Endothelial cell of umbilical vein (primary cell): ENCODE results near the gene AQP9.

Experiments
- EZH2 ChIP-seq: IDR thresholded peaks from 2 replicates; pipeline ENCODE4 v1.6.1; 2012; ENCODE audit warnings: borderline replicate concordance, low read depth, mild to moderate bottlenecking, moderate library complexity, low read length, inconsistent platforms; ENCODE audit not compliant: severe bottlenecking
- FOS ChIP-seq: IDR thresholded peaks from 2 replicates; pipeline ENCODE4 v1.6.1; 2011; ENCODE audit warnings: mild to moderate bottlenecking, low read length, moderate library complexity, borderline replicate concordance; ENCODE audit not compliant: insufficient read depth
- GATA2 ChIP-seq: IDR thresholded peaks from 2 replicates; pipeline ENCODE4 v1.7.0; 2011; ENCODE audit warnings: low read depth, mild to moderate bottlenecking, moderate library complexity, mixed read lengths, low read length; ENCODE audit not compliant: insufficient read length, insufficient read depth
- JUN ChIP-seq: IDR thresholded peaks from 2 replicates; pipeline ENCODE4 v1.6.1; 2011; ENCODE audit warnings: borderline replicate concordance, low read depth; ENCODE audit not compliant: insufficient read length, insufficient read depth
- MYC ChIP-seq: IDR thresholded peaks from one replicate; pipeline ENCODE4 v1.6.1; 2011; ENCODE audit warnings: mild to moderate bottlenecking, low read depth, low read length
- POLR2A ChIP-seq: IDR thresholded peaks from 2 replicates; pipeline ENCODE4 v1.6.1; 2012; ENCODE audit warnings: low read depth, mild to moderate bottlenecking, control low read depth, low read length
- POLR2AphosphoS5 ChIP-seq: IDR thresholded peaks from 2 replicates; pipeline ENCODE4 v1.6.1; 2012; ENCODE audit warnings: low read depth, mild to moderate bottlenecking, control low read depth, low read length, moderate library complexity; ENCODE audit not compliant: insufficient read depth
- TF ChIP-seq, protein P1 (sequence below), 2 donors: IDR thresholded peaks; 1 replicate in 1 of 2; 2 replicates in 1 of 2; pipeline ENCODE4 v1.5.1; 2011; ENCODE audit warnings: low read length in 2 of 2, mild to moderate bottlenecking in 2 of 2, moderate library complexity in 2 of 2, control low read depth in 1 of 2, inconsistent platforms in 1 of 2, low read depth in 1 of 2; ENCODE audit not compliant: insufficient read depth in 1 of 2; ENCODE audit errors: extremely low read depth in 1 of 2
- TF ChIP-seq, protein P2 (sequence below): IDR thresholded peaks from 2 replicates; pipeline ENCODE4 v1.6.1; 2011; ENCODE audit not compliant: insufficient read depth, insufficient read length

DNA sequence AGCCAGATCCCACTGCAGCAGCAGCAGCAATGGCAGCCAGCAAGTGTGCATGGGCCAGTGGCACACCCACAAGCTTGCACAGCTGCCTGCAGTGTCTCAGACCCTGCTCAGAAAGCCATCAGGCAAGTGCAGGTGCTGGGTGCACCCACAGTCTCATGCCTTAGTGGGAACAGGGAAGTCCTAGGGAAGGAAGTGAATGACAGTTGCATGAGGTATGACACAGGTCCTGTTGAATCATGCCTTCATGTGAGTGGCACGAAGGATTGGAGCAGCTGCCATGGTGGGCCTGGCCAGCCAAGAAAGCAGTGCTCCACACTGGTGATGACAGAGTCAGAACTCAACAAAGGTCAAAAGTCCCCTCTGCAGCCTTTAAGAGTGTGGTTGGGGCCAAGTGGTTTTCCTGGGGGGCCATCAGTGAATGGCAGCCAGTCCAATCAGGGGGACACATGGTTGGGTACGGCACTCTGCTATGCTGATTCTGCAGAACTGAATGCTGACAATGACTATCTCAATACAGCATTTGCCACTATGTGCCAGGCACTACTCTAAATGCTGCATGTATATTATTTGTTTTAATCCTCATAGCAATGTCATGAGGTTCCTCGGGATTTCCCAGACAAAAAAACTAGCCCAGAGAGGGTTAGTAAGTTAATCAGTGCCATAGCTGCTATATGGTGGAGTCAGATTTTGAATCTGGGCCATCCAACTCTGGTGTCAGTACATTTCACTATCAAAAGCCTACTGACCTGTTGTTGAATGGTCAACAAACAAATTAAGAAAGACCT is 94.3 kb downstream of the AQP9 start:
- TF ChIP-seq, protein P1, sequence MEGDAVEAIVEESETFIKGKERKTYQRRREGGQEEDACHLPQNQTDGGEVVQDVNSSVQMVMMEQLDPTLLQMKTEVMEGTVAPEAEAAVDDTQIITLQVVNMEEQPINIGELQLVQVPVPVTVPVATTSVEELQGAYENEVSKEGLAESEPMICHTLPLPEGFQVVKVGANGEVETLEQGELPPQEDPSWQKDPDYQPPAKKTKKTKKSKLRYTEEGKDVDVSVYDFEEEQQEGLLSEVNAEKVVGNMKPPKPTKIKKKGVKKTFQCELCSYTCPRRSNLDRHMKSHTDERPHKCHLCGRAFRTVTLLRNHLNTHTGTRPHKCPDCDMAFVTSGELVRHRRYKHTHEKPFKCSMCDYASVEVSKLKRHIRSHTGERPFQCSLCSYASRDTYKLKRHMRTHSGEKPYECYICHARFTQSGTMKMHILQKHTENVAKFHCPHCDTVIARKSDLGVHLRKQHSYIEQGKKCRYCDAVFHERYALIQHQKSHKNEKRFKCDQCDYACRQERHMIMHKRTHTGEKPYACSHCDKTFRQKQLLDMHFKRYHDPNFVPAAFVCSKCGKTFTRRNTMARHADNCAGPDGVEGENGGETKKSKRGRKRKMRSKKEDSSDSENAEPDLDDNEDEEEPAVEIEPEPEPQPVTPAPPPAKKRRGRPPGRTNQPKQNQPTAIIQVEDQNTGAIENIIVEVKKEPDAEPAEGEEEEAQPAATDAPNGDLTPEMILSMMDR (IDR thresholded peaks at IDR 0.05; ENCODE audit: extremely low read depth in 1 of 2, insufficient read depth in 1 of 2, low read depth in 1 of 2, low read length in 2 of 2) = no peak
- TF ChIP-seq POLR2A (no peak), POLR2AphosphoS5 (no peak), MYC (no peak), FOS (no peak), EZH2 (no peak), GATA2 (no peak), JUN (no peak)
- TF ChIP-seq, protein P2, sequence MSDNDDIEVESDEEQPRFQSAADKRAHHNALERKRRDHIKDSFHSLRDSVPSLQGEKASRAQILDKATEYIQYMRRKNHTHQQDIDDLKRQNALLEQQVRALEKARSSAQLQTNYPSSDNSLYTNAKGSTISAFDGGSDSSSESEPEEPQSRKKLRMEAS = no peak
